Measurements from ENCODE around the gene CD96.

- TF ChIP-seq, protein P1, sequence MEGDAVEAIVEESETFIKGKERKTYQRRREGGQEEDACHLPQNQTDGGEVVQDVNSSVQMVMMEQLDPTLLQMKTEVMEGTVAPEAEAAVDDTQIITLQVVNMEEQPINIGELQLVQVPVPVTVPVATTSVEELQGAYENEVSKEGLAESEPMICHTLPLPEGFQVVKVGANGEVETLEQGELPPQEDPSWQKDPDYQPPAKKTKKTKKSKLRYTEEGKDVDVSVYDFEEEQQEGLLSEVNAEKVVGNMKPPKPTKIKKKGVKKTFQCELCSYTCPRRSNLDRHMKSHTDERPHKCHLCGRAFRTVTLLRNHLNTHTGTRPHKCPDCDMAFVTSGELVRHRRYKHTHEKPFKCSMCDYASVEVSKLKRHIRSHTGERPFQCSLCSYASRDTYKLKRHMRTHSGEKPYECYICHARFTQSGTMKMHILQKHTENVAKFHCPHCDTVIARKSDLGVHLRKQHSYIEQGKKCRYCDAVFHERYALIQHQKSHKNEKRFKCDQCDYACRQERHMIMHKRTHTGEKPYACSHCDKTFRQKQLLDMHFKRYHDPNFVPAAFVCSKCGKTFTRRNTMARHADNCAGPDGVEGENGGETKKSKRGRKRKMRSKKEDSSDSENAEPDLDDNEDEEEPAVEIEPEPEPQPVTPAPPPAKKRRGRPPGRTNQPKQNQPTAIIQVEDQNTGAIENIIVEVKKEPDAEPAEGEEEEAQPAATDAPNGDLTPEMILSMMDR (IDR thresholded peaks at IDR 0.05): no peak
- TF ChIP-seq POLR2A (IDR thresholded peaks at IDR 0.05): no peak
These were observed 71.3 kb downstream of the CD96 start for GRCh38 chr3:111613294-111613693.

Measured in adrenal gland (tissue), 5 donors.